Measurements from ENCODE around the gene AKAP6. TPM values are rescaled to one million over a fixed set of nuclear protein-coding genes. Genes with fewer than 3 reads are reported as not detected.
A peak's percentile ranks its signal among the peaks of the same experiment; 100 is the strongest.
"Not testable (repeated sequence)": the region's sequence is repeated elsewhere in the genome, so short reads cannot be mapped to it uniquely, and the experiment has no call there.

AKAP6 gene
- total RNA-seq, 1 experiment from 2014 or later, result 2.1 TPM

GRCh38 chr14:32583427-32583826, 254.3 kb downstream of the AKAP6 start:
- not testable (repeated sequence) for DNase-seq (ENCODE audit: low read depth)

DNA sequence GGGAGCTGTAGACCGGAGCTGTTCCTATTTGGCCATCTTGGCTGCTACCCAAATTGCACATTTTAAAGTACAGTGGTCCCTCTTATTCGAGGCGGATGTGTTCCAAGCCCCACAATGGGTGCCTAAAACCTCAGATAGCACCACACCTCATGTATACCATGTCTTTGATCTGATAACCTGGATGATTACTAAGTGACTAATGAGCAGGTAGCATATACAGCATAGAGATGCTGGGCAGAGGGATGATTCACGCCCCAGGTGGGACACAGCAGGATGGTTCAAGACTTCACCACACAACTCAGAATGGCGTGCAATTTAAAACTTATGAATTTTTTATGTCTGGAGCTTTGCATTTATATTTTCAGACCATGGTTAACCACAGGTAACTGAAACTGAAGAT, 255.0 kb downstream of the AKAP6 start:
- no peak for DNase-seq (ENCODE audit: low read depth)

- DNase-seq (ENCODE audit: low read depth), result no peak
Observed at GRCh38 chr14:32587461-32587860, 258.4 kb downstream of the AKAP6 start.

DNA sequence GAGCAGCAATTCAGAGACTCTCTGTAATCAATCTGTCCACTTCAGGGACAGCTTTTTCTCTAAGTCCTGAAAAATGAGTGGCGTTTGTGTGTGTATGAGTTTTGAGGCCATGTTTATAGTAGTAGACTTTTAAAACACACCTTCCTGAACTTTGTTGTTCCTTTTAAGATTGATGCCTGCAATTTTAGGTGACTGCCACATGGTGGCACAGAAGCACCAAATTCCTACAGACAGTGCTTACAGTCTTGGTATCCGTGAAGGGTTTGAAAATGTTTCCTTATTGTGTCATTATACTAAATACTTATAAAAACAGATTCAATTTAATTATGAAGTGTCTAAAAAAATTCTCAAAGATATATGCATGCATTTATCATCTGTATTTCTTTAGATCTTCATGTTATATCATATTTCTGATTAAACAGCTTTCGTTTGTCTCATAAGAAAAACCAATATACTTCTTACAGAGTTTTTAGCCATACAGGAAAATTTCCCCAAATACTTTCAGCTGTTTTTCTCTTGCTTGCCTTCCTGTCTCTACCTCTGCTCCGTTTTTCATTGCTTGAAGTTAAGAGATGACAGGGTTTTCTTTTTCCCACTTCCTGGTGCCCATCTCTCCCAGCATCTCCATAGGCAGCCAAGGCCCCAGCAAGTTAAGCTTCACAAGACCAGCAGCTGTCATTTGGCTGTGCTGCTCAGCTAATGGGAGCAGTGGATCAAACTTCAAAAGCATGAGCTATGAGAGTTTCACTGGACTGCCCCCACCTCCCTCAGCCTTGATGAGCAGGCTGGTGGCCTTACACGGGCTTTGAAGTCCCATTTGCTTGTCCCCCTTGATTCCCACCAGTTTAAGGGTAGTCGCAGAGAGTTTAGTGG, 259.6 kb downstream of the AKAP6 start:
- DNase-seq (ENCODE audit: low read depth), result peak; percentile 57

DNA sequence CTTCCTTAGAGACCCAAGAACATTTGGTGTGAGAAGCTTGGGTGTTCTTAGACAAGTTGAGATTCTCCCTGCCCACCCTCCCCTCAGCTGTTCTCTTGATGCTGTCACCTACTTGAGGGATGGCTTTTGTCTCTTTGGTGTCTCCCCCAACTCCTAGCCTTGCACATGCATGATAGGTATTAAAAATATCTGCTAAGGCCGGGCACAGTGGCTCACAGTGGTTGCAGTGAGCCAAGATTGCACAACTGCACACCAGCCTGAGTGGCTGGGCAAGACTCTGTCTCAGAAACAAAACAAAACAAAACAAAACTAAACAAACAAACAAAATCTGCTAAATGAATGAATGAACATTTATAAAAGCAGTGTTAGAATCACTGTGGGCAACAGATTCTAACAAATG, 261.1 kb downstream of the AKAP6 start:
- DNase-seq (ENCODE audit: low read depth), result no peak

- DNase-seq (ENCODE audit: low read depth), result peak; percentile 54
Observed at GRCh38 chr14:32593290-32593942, 264.3 kb downstream of the AKAP6 start.

DNA sequence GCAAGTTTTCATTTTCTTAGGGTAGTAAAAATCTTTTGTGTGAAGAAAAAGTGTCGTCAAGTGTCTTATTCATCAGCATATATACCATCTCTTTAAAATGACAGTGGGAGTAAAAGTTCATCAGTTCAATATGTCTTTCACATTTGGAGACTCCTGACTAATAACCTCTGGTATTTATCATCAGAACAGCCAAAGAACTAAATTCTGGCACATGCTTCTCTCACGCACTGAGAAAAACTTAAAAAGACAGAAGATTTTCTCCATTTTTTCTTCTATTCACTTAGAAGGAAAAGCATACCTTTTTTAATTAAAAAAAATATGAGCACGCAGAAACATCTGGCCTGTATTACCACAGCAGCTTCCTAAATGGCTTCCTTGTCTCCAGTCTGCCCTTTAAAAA, 265.7 kb downstream of the AKAP6 start:
- no peak for DNase-seq (ENCODE audit: low read depth)

- no peak for DNase-seq (ENCODE audit: low read depth)
Observed at GRCh38 chr14:32595497-32595896, 266.4 kb downstream of the AKAP6 start.

- no peak for DNase-seq (ENCODE audit: low read depth)
Observed at GRCh38 chr14:32596390-32596789, 267.3 kb downstream of the AKAP6 start.

GRCh38 chr14:32597771-32598170, 268.7 kb downstream of the AKAP6 start:
- DNase-seq (ENCODE audit: low read depth), result no peak

GRCh38 chr14:32601069-32601468, 272.0 kb downstream of the AKAP6 start:
- no peak for DNase-seq (ENCODE audit: low read depth)

- no peak for DNase-seq (ENCODE audit: low read depth)
Observed at GRCh38 chr14:32601906-32602305, 272.8 kb downstream of the AKAP6 start.

DNA sequence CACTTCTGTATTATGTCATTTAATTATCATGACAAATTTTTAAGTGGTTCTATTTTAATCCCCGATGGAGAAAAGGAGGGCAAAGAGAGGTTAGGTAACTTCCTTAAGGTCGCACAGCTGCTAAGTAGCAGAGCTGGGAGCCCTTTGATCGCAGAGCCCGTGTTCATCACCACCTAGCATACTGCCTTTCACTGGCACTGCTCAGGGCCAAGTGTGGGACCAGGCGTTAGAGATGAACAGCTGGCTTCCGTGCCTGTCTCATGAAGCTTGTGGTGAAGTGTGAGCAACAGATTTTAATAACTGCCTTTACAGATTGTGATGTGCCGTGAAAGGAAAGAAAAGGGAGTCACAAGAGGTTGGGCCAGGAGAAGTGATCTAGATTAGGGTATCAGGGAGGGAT, 273.6 kb downstream of the AKAP6 start:
- no peak for DNase-seq (ENCODE audit: low read depth)

DNA sequence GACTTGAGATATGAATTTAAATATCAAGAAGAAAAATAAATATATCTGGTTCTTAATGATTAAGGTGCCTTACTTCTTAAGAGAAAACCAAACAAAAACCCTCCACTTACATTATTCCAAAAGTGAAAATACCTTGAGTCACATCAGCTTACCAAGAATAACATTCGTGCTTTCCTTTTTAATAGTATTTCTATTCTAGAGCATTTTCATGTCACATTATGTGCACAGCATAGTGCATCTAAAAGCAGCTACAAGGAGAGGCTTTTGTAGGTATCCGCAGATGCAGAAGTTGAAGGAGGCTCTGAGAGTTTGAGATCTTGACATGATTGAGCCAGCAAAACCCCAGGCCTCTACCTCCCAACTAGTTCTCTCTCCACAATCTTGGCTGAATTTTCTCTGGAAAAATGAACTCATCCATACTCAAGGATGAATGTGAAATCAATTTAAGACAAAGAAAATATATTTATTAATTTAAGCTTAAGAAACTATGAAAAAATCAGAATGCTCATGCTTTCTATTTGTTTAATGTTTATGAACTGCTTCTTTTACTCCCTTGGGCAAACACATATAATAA, 275.0 kb downstream of the AKAP6 start:
- DNase-seq (ENCODE audit: low read depth), result no peak

DNA sequence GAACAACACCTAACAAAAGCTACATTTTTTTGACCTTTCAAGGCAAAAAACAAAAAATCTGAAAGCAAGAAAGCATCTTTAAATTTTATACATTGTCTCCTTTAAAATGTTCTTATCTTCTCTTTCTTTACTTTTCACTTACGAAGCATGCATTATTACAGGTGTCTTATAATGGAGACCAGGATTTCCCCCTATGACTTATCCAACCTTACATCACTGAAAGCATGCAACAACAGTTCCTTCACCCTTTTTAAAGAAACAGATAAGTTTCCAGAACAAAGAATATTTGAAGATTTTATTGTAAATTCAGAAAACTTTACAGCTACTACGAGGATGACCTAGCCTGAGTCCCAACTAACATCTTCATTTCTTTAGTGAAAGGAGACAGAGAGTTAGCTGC, 277.2 kb downstream of the AKAP6 start:
- DNase-seq (ENCODE audit: low read depth), result peak; percentile 56

DNA sequence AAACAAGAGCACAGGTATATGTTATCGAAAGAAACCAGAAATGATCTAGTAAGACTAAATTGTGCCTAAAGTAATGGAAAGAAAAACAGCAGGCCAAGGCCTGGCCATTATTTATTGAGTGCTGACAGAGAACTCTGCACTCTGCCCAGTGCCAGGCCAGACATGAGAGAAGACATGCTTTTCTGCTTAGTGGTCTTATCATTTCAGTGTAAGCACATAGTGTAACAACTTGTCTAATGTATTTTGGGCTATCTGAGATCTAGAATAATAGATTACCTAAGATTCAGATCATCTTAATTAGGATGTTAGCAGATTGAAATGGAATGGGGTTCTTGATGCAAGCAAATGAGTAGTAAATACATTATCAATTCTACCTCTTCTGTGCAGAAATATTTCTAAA, 278.3 kb downstream of the AKAP6 start:
- DNase-seq (ENCODE audit: low read depth), result no peak

GRCh38 chr14:32608857-32609256, 279.8 kb downstream of the AKAP6 start:
- peak; percentile 78 for DNase-seq (ENCODE audit: low read depth)

DNA sequence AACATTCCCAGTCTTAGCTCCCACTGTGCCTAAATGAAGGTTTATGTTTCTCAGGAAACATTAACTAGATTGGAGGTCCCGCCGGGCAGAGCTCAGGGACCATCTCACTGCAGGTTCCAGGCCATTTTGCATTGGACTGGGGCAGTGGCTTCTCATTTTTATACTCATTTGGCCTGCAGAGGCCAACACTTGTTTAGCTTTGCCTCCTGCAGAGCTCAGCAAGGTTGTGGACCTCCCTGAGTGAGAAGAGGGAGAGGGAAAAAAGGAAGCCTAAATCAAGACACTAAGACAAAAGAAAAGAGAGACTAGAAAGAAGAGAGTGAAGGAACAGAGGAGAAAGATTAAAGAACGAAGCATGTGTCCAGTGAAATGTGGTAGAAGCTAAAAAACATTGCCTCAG, 280.3 kb downstream of the AKAP6 start:
- DNase-seq (ENCODE audit: low read depth), result no peak

GRCh38 chr14:32611752-32612151, 282.7 kb downstream of the AKAP6 start:
- peak; percentile 70 for DNase-seq (ENCODE audit: low read depth)

DNA sequence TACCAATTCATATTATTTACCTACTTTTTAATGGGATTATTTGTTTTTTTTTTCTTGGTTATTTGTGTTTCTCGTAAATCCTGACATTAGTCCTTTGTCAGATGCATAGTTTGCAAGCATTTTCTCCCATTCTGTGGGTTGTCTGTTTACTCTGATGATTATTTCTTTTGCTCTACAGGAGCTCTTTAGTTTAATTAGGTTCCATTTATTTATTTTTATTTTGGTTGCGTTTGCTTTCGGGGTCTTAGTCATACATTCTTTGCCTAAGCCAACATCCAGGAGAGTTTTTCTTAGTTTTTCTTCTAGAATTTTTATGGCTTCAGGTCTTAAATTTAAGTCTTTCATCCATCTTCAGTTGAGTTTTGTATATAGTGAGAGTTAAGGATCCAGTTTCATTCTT, 289.9 kb downstream of the AKAP6 start:
- DNase-seq (ENCODE audit: low read depth), result no peak

- peak; percentile 11 for DNase-seq (ENCODE audit: low read depth)
Observed at GRCh38 chr14:32620303-32620702, 291.2 kb downstream of the AKAP6 start.

- no peak for DNase-seq (ENCODE audit: low read depth)
Observed at GRCh38 chr14:32620724-32621123, 291.6 kb downstream of the AKAP6 start.

DNA sequence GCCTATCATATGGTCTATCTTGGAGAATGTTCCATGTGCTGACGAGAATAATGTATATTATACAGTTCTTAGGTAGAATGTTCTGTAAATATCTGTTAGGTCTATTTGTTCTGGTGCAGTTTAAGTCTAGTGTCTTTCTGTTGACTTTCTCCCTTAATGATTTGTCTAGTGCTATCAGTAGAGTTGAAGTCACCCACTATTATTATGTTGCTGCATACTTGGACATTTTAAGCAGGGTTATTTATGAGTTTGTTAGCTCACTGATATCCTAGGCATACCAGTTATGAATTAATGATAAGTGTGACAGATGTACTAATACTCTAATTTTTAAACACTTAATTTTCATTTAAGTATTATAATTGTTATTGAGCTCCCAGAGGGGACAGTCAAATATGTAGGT, 292.5 kb downstream of the AKAP6 start:
- no peak for DNase-seq (ENCODE audit: low read depth)

Measured in Daoy (cell line).